Thyroid gland (tissue), 4 donors: ENCODE data around the gene NOC3L. TPM values are rescaled to one million over a fixed set of nuclear protein-coding genes. Genes with fewer than 3 reads are reported as not detected.

Experiments used
- DNase-seq, 2 donors: peaks; one replicate each; pipeline ENCODE4 v3.0.0-alpha.2; 2019
- H3K27ac ChIP-seq, 3 donors: fragments of 200-600 bp; sonication (generic); 1 replicate in 2 of 3; 2 replicates in 1 of 3; pipeline ENCODE4 v1.5.1; 2016 to 2019; ENCODE audit warnings: mild to moderate bottlenecking in 1 of 3, moderate library complexity in 1 of 3
- H3K27me3 ChIP-seq: fragments of 200-600 bp; sonication (generic); one replicate; pipeline ENCODE4 v1.5.1; 2019
- H3K36me3 ChIP-seq, 2 donors: fragments of 200-600 bp; sonication (generic); one replicate each; pipeline ENCODE4 v1.5.1; 2016 to 2019
- H3K4me1 ChIP-seq, 2 donors: fragments of 200-600 bp; sonication (generic); one replicate each; pipeline ENCODE4 v1.5.1; 2017 to 2019
- H3K4me3 ChIP-seq, 3 donors: fragments of 200-600 bp; sonication (generic); replicated peaks in 1 of 3; 1 replicate in 2 of 3; 2 replicates in 1 of 3; pipeline ENCODE4 v1.5.1; 2016; ENCODE audit warnings: mild to moderate bottlenecking in 1 of 3
- H3K9me3 ChIP-seq: fragments of 200-600 bp; sonication (generic); one replicate; pipeline ENCODE4 v1.5.1; 2017
- POLR2A ChIP-seq, 2 donors: fragments of 450-650 bp; IDR thresholded peaks; one replicate each; pipeline ENCODE4 v1.6.1; 2017; ENCODE audit warnings: antibody characterized with exemption in 2 of 2, mild to moderate bottlenecking in 2 of 2, moderate library complexity in 1 of 2
- WGBS, 2 donors: methylation state at CpG; one replicate each; pipeline ENCODE4 v1.1.5; 2017; 5-methylcytosine and 5-hydroxymethylcytosine counted together
- intact Hi-C: fragments of 100-400 bp; cut with DNase I; formaldehyde crosslinking; loops from one replicate; pipeline ENCODE4 v1.15.1; 2023
- total RNA-seq, 4 donors: library from RNA; depleted of rRNA; stranded (reverse); fragments of >200 nt; gene quantifications; one replicate each; pipeline ENCODE4 v1.2.3, GENCODE V29; 2016
- TF ChIP-seq, protein P1 (sequence below), 6 experiments: fragments of 200-600 bp in 3 of 6; fragments of 450-650 bp in 3 of 6; sonication (generic) in 3 of 6; IDR thresholded peaks; one replicate each; pipeline ENCODE4 v1.5.1; 2016 to 2019; ENCODE audit warnings: antibody characterized with exemption in 6 of 6, mild to moderate bottlenecking in 2 of 6, inconsistent platforms in 1 of 6, moderate library complexity in 1 of 6

Gene NOC3L
- total RNA-seq, 4 donors from 2014 or later: 18.9 to 35.6 (median 25.4) TPM

DNA sequence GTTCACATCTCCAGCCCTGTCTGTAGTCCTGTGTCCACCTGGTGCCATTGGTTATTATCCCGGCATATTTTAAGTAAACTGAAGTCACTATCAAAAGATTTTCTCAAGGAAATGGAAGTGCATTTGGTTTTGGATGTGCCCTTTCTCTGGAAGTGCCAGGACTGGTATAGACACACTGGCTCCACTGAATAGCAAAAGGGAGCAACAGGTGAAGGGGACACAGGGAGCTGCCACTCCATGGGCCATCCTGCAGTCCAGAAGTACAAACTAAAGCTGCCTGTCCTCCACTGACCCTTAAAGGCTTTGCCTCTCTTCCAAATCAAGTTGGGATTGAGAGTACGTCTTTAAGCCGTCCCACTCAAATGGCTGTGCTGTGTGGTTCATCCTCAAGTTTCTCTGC is 62.7 kb downstream of the NOC3L start:
- H3K36me3 ChIP-seq: peaks cover 4 to 6% of the 10 kb centered on the region in 2 donors
- no peaks in the 10 kb centered on the region for H3K4me1 ChIP-seq
- no peak for TF ChIP-seq POLR2A (IDR thresholded peaks at IDR 0.05)
- TF ChIP-seq, protein P1, sequence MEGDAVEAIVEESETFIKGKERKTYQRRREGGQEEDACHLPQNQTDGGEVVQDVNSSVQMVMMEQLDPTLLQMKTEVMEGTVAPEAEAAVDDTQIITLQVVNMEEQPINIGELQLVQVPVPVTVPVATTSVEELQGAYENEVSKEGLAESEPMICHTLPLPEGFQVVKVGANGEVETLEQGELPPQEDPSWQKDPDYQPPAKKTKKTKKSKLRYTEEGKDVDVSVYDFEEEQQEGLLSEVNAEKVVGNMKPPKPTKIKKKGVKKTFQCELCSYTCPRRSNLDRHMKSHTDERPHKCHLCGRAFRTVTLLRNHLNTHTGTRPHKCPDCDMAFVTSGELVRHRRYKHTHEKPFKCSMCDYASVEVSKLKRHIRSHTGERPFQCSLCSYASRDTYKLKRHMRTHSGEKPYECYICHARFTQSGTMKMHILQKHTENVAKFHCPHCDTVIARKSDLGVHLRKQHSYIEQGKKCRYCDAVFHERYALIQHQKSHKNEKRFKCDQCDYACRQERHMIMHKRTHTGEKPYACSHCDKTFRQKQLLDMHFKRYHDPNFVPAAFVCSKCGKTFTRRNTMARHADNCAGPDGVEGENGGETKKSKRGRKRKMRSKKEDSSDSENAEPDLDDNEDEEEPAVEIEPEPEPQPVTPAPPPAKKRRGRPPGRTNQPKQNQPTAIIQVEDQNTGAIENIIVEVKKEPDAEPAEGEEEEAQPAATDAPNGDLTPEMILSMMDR (IDR thresholded peaks at IDR 0.05): no peak
- WGBS, 2 donors: 92 to 98% methylated on average over 3 of the region's 3 CpGs
- no peak for DNase-seq
- no peak overlapping the region for H3K4me3 ChIP-seq
- no peaks in the 10 kb centered on the region for H3K9me3 ChIP-seq
- H3K27me3 ChIP-seq: no peaks in the 10 kb centered on the region
- H3K27ac ChIP-seq: no peak overlapping the region
- intact Hi-C loops: no loop called here

DNA sequence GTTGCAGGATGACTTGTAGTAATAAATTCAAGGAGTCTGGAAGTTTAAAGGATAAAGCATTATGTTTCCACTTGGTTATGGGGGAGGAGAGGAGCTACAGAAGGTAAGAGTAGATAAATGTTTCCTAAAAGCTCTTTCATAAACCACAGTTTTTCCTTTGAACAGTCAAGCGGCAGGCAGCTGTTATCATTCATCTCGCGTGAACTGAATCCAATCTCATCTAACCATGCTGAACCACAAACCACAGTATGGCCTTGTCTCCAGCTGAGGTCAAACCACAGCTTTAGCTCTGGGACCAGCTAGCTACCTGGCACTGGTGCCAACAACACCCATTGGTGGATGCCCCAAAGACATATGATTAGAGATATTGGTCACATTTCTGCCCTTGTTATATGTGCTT is 63.3 kb downstream of the NOC3L start:
- 81 to 84% methylated on average over 3 of the region's 3 CpGs for WGBS, 2 donors
- intact Hi-C loops: no loop called here
- no peak overlapping the region for H3K27ac ChIP-seq
- H3K4me1 ChIP-seq: no peaks in the 10 kb centered on the region
- peaks cover 4 to 6% of the 10 kb centered on the region in 2 donors for H3K36me3 ChIP-seq
- H3K27me3 ChIP-seq: no peaks in the 10 kb centered on the region
- TF ChIP-seq POLR2A (IDR thresholded peaks at IDR 0.05): no peak
- TF ChIP-seq, protein P1 (IDR thresholded peaks at IDR 0.05): no peak
- DNase-seq: no peak
- H3K4me3 ChIP-seq: no peak overlapping the region
- no peaks in the 10 kb centered on the region for H3K9me3 ChIP-seq

DNA sequence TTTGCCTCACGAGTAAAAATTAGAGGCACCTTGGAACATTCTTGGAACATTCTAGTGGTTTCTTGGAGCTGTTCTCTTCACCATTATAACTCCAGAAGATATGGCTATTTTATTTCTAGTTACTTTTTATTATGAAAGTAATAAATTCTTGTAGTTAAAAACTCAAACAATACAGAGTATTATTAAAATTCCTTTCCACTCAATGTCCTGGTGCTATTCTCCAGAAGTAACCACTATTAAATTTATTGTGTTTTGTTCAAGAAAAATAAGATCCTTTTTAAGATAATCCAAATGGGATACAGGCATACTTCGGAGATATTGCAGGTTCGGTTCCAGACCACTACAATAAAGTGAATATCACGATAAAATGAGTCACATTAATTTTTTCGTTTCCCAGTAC is 68.6 kb downstream of the NOC3L start:
- Histone ChIP-seq H3K4me1 (no peaks in the 10 kb centered on the region), H3K4me3 (no peak overlapping the region), H3K27ac (no peak overlapping the region), H3K27me3 (no peaks in the 10 kb centered on the region), H3K36me3 (peaks cover 0 to 6% of the 10 kb centered on the region in 2 donors), H3K9me3 (no peaks in the 10 kb centered on the region)
- TF ChIP-seq, protein P1 (IDR thresholded peaks at IDR 0.05): no peak
- no peak for TF ChIP-seq POLR2A (IDR thresholded peaks at IDR 0.05)
- WGBS, 2 donors: 85 to 88% methylated on average over 5 of the region's 5 CpGs
- DNase-seq: no peak
- intact Hi-C loops: no loop called here

DNA sequence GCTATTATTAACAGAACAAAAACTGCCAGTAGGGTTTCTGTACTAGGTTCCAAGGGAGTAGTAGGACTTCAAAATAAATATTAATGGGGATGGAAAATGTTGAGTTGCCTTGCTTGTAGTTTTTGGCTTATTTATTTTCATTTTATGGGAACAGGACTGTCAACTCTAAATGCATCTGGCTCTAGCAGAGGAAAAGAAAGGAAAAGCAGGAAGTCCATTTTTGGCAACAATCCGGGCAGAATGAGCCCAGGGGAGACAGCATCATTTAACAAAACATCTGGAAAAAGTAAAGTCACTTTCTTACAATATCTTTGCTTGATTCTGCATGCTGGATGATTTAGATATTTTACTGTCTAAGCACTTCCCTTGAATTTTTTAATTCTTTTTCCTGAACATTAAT is 69.4 kb downstream of the NOC3L start:
- TF ChIP-seq POLR2A (IDR thresholded peaks at IDR 0.05): no peak
- TF ChIP-seq, protein P1 (IDR thresholded peaks at IDR 0.05): no peak
- Histone ChIP-seq H3K27me3 (no peaks in the 10 kb centered on the region), H3K36me3 (peaks cover 0 to 1% of the 10 kb centered on the region in 2 donors), H3K4me1 (no peaks in the 10 kb centered on the region), H3K27ac (peak overlapping the region in 1 of 3 donors; percentile 19), H3K4me3 (no peak overlapping the region), H3K9me3 (no peaks in the 10 kb centered on the region)
- DNase-seq: peak in 1 of 2 donors; percentile 6
- WGBS, 2 donors: 43 to 56% methylated on average over 1 of the region's 1 CpG
- intact Hi-C loops: no loop called here

DNA sequence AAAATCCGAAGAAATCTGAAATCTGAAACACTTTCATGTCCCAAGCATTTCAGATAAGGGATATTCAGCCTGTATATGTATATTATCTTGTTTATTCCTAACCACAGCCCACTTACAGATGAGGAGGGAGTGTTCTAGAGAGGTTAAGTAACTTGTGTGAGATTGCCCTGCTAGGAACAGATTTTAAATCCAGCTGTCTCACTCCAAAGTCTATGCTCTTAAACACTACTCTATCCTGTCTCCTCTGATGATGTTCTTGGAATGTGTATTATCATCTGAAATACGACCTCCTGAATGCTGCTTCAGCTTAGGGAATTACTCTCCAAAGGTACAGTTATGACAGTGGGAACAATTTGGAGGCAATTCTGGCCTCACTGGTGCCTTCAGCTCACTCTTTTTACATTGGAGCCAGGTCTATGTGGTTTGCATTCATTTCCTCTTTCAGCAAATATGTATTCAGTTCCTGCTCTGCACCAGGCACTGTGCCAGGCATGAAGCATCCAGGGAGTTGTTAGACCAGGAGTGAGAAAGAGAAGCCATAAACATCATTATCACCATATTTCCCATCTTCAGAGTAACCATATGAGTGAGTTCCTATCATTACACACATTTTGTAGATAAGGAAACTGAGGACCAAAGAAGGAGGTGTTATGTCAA is 70.2 kb downstream of the NOC3L start:
- H3K36me3 ChIP-seq: no peaks in the 10 kb centered on the region
- H3K4me3 ChIP-seq: no peak overlapping the region
- 54 to 80% methylated on average over 2 of the region's 2 CpGs for WGBS, 2 donors
- no peaks in the 10 kb centered on the region for H3K4me1 ChIP-seq
- H3K27ac ChIP-seq: peak overlapping the region in 1 of 3 donors; percentile 19
- H3K9me3 ChIP-seq: no peaks in the 10 kb centered on the region
- TF ChIP-seq POLR2A (IDR thresholded peaks at IDR 0.05): no peak
- TF ChIP-seq, protein P1 (IDR thresholded peaks at IDR 0.05): no peak
- intact Hi-C loops: no loop called here
- peak in 1 of 2 donors; percentile 17 for DNase-seq
- no peaks in the 10 kb centered on the region for H3K27me3 ChIP-seq
